GM23338 (cell line): ENCODE data around the gene NSD1. TPM values are rescaled to one million over a fixed set of nuclear protein-coding genes. Genes with fewer than 3 reads are reported as not detected.

Experiments
- ATAC-seq: fragments of 200-7000 bp; cut with Tn5 transposase; 3 replicates; pipeline ENCODE4 v1.9.1; 2020
- DNase-seq: peaks from one replicate; pipeline ENCODE4 v3.0.0-alpha.2; 2015; ENCODE audit warnings: low spot score
- H2AFZ ChIP-seq: fragments of 200-600 bp; sonication (generic); 2 replicates; pipeline ENCODE4 v1.8.0; 2016; ENCODE audit warnings: antibody characterized with exemption, mild to moderate bottlenecking, moderate library complexity
- H3F3A ChIP-seq: fragments of 200-600 bp; sonication (generic); replicated peaks from 2 replicates; pipeline ENCODE4 v1.8.0; 2017; ENCODE audit warnings: antibody characterized with exemption, mixed run types, low read depth
- H3K27ac ChIP-seq: fragments of 200-600 bp; sonication (generic); 2 replicates; pipeline ENCODE4 v1.6.1; 2016; ENCODE audit warnings: low read depth
- H3K27me3 ChIP-seq: fragments of 200-600 bp; sonication (generic); 2 replicates; pipeline ENCODE4 v1.8.0; 2016; ENCODE audit warnings: mild to moderate bottlenecking, mixed run types, moderate library complexity; ENCODE audit not compliant: insufficient read depth
- H3K36me3 ChIP-seq: fragments of 200-600 bp; sonication (generic); 2 replicates; pipeline ENCODE4 v1.8.0; 2016; ENCODE audit warnings: mild to moderate bottlenecking; ENCODE audit not compliant: insufficient read depth
- H3K4me1 ChIP-seq: fragments of 200-600 bp; sonication (generic); 2 replicates; pipeline ENCODE4 v1.8.0; 2016; ENCODE audit warnings: mild to moderate bottlenecking, moderate library complexity; ENCODE audit not compliant: insufficient read depth
- H3K4me2 ChIP-seq: fragments of 200-600 bp; sonication (generic); 2 replicates; pipeline ENCODE4 v1.7.1; 2017; ENCODE audit warnings: mixed run types
- H3K4me3 ChIP-seq: fragments of 200-600 bp; sonication (generic); 2 replicates; pipeline ENCODE4 v1.6.1; 2016; ENCODE audit warnings: mixed run types
- H3K79me2 ChIP-seq: fragments of 200-600 bp; sonication (generic); replicated peaks from 2 replicates; pipeline ENCODE4 v1.8.0; 2017; ENCODE audit warnings: mild to moderate bottlenecking; ENCODE audit not compliant: insufficient read depth
- H3K9me2 ChIP-seq: fragments of 200-600 bp; sonication (generic); 2 replicates; pipeline ENCODE4 v1.8.0; 2017; ENCODE audit not compliant: insufficient read depth
- H4K20me1 ChIP-seq: fragments of 200-600 bp; sonication (generic); replicated peaks from 2 replicates; pipeline ENCODE4 v1.8.0; 2017; ENCODE audit warnings: mild to moderate bottlenecking; ENCODE audit not compliant: insufficient read depth
- H3K27ac Mint-ChIP-seq: 2 replicates; pipeline ENCODE4 v1.8.0; 2020; ENCODE audit warnings: inconsistent platforms, mild to moderate bottlenecking, moderate library complexity, mixed read lengths
- H3K27me3 Mint-ChIP-seq: 3 replicates; pipeline ENCODE4 v1.8.0; 2022; ENCODE audit warnings: low read depth, mild to moderate bottlenecking, moderate library complexity, mixed read lengths, inconsistent platforms; ENCODE audit not compliant: insufficient read depth, poor library complexity
- H3K36me3 Mint-ChIP-seq: 3 replicates; pipeline ENCODE4 v1.8.0; 2021; ENCODE audit warnings: low read depth, mild to moderate bottlenecking, inconsistent platforms, moderate library complexity, mixed read lengths
- H3K4me1 Mint-ChIP-seq: 3 replicates; pipeline ENCODE4 v1.8.0; 2020; ENCODE audit warnings: mild to moderate bottlenecking, inconsistent platforms, mixed read lengths
- H3K4me3 Mint-ChIP-seq: 3 replicates; pipeline ENCODE4 v1.8.0; 2021; ENCODE audit warnings: moderate library complexity, mild to moderate bottlenecking, inconsistent platforms, mixed read lengths
- H3K9me3 Mint-ChIP-seq: 3 replicates; pipeline ENCODE4 v1.8.0; 2020; ENCODE audit warnings: moderate library complexity, mild to moderate bottlenecking, inconsistent platforms, mixed read lengths
- CREB1 ChIP-seq: fragments of 250-450 bp; sonication (Bioruptor Pico); IDR thresholded peaks from 2 replicates; pipeline ENCODE4 v1.5.0; 2020; ENCODE audit warnings: low read depth, mild to moderate bottlenecking, moderate library complexity
- EZH2 ChIP-seq: fragments of 200-600 bp; sonication (generic); IDR thresholded peaks from one replicate; pipeline ENCODE4 v1.8.0; 2017; ENCODE audit warnings: antibody characterized with exemption, mild to moderate bottlenecking, low read depth; ENCODE audit not compliant: unreplicated experiment
- EZH2phosphoT487 ChIP-seq: fragments of 200-600 bp; sonication (generic); IDR thresholded peaks from one replicate; pipeline ENCODE4 v1.8.1; 2018; ENCODE audit warnings: antibody characterized with exemption; ENCODE audit not compliant: unreplicated experiment
- JUNB ChIP-seq: IDR thresholded peaks from one replicate; pipeline ENCODE4 v1.6.1; 2016; ENCODE audit warnings: antibody characterized with exemption; ENCODE audit not compliant: unreplicated experiment
- NANOG ChIP-seq: IDR thresholded peaks from 2 replicates; pipeline ENCODE4 v1.6.1; 2016; ENCODE audit warnings: antibody characterized with exemption, borderline replicate concordance
- POLR2AphosphoS5 ChIP-seq: IDR thresholded peaks from 2 replicates; pipeline ENCODE4 v1.6.1; 2016; ENCODE audit warnings: antibody characterized with exemption, low read depth
- STAT1 ChIP-seq: IDR thresholded peaks from one replicate; pipeline ENCODE4 v1.6.1; 2016; ENCODE audit warnings: antibody characterized with exemption; ENCODE audit not compliant: unreplicated experiment
- ZNF114 ChIP-seq: fragments of 250-450 bp; sonication (Bioruptor Pico); IDR thresholded peaks from 2 replicates; pipeline ENCODE4 v1.5.0; 2020; ENCODE audit warnings: mild to moderate bottlenecking, moderate library complexity
- ZNF331 ChIP-seq: fragments of 250-450 bp; sonication (Bioruptor Pico); IDR thresholded peaks from 2 replicates; pipeline ENCODE4 v1.5.0; 2020; ENCODE audit warnings: low read depth, mild to moderate bottlenecking, moderate library complexity
- polyA plus RNA-seq: library from polyadenylated mRNA; unstranded; fragments of >200 nt; fragmentation: Nextera tagmentation; extraction: Ambion mirVana; gene quantifications from 2 replicates; pipeline ENCODE4 v1.2.1, GENCODE V29; 2016
- total RNA-seq: library from RNA; depleted of rRNA; stranded (reverse); fragments of >200 nt; shearing (Covaris generic); gene quantifications from 2 replicates; pipeline ENCODE4 v1.2.3, GENCODE V29; 2014
- TF ChIP-seq, protein P1 (sequence below): fragments of 250-450 bp; sonication (Bioruptor Pico); IDR thresholded peaks from 2 replicates; pipeline ENCODE4 v1.5.0; 2020; ENCODE audit warnings: mild to moderate bottlenecking, moderate library complexity
- TF ChIP-seq, protein P2 (sequence below): IDR thresholded peaks from one replicate; pipeline ENCODE4 v1.6.1; 2018; ENCODE audit warnings: antibody characterized with exemption; ENCODE audit not compliant: unreplicated experiment
- TF ChIP-seq, protein P3 (sequence below), 2 experiments: fragments of 200-600 bp in 1 of 2; sonication (generic) in 1 of 2; conservative IDR thresholded peaks; 2 replicates each; pipeline versions ENCODE4 v1.5.1 to v1.6.1; 2016 to 2017; ENCODE audit warnings: antibody characterized with exemption in 2 of 2, low read depth in 2 of 2, mild to moderate bottlenecking in 2 of 2, moderate library complexity in 1 of 2
- TF ChIP-seq, protein P4 (sequence below): IDR thresholded peaks from 2 replicates; pipeline ENCODE4 v1.6.1; 2016; ENCODE audit warnings: antibody characterized with exemption

NSD1 gene
- total and polyA plus RNA-seq, 2 experiments from 2014 or later: 96.4 to 106 TPM

DNA sequence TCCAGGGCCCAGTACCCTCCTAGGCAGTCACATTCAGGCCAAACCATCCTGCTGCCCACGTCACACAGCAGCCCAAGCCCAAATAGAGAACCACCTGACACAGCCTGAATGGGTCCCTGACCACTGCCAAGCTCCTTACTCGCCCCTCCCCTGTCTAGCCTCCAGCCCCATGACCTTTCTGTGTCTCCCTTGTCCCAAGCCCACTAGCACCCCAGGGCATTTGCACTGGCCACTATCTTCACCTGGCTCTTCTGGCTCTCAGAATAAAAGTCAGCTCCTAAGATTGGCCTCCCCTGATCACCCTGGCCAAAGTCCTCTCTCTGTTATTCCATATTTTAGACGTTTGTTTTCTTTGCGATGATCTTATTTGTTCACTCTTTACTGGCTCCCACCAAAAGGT lies 26.4 kb upstream of the NSD1 start:
- H4K20me1 ChIP-seq: no peaks in the 10 kb centered on the region
- H3F3A ChIP-seq: no peaks in the 10 kb centered on the region
- Mint-ChIP-seq H3K4me1 (peaks cover 13% of the 10 kb centered on the region; the same call in 2 of the 3 replicates), H3K4me3 (no peak overlapping the region), H3K27ac (no peak overlapping the region), H3K27me3 (peaks cover 11% of the 10 kb centered on the region), H3K36me3 (no peaks in the 10 kb centered on the region), H3K9me3 (no peaks in the 10 kb centered on the region)
- no peak overlapping the region for H3K4me3 ChIP-seq
- ATAC-seq (no peak), DNase-seq (no peak)
- no peak overlapping the region for H3K27ac ChIP-seq
- TF ChIP-seq, protein P1, sequence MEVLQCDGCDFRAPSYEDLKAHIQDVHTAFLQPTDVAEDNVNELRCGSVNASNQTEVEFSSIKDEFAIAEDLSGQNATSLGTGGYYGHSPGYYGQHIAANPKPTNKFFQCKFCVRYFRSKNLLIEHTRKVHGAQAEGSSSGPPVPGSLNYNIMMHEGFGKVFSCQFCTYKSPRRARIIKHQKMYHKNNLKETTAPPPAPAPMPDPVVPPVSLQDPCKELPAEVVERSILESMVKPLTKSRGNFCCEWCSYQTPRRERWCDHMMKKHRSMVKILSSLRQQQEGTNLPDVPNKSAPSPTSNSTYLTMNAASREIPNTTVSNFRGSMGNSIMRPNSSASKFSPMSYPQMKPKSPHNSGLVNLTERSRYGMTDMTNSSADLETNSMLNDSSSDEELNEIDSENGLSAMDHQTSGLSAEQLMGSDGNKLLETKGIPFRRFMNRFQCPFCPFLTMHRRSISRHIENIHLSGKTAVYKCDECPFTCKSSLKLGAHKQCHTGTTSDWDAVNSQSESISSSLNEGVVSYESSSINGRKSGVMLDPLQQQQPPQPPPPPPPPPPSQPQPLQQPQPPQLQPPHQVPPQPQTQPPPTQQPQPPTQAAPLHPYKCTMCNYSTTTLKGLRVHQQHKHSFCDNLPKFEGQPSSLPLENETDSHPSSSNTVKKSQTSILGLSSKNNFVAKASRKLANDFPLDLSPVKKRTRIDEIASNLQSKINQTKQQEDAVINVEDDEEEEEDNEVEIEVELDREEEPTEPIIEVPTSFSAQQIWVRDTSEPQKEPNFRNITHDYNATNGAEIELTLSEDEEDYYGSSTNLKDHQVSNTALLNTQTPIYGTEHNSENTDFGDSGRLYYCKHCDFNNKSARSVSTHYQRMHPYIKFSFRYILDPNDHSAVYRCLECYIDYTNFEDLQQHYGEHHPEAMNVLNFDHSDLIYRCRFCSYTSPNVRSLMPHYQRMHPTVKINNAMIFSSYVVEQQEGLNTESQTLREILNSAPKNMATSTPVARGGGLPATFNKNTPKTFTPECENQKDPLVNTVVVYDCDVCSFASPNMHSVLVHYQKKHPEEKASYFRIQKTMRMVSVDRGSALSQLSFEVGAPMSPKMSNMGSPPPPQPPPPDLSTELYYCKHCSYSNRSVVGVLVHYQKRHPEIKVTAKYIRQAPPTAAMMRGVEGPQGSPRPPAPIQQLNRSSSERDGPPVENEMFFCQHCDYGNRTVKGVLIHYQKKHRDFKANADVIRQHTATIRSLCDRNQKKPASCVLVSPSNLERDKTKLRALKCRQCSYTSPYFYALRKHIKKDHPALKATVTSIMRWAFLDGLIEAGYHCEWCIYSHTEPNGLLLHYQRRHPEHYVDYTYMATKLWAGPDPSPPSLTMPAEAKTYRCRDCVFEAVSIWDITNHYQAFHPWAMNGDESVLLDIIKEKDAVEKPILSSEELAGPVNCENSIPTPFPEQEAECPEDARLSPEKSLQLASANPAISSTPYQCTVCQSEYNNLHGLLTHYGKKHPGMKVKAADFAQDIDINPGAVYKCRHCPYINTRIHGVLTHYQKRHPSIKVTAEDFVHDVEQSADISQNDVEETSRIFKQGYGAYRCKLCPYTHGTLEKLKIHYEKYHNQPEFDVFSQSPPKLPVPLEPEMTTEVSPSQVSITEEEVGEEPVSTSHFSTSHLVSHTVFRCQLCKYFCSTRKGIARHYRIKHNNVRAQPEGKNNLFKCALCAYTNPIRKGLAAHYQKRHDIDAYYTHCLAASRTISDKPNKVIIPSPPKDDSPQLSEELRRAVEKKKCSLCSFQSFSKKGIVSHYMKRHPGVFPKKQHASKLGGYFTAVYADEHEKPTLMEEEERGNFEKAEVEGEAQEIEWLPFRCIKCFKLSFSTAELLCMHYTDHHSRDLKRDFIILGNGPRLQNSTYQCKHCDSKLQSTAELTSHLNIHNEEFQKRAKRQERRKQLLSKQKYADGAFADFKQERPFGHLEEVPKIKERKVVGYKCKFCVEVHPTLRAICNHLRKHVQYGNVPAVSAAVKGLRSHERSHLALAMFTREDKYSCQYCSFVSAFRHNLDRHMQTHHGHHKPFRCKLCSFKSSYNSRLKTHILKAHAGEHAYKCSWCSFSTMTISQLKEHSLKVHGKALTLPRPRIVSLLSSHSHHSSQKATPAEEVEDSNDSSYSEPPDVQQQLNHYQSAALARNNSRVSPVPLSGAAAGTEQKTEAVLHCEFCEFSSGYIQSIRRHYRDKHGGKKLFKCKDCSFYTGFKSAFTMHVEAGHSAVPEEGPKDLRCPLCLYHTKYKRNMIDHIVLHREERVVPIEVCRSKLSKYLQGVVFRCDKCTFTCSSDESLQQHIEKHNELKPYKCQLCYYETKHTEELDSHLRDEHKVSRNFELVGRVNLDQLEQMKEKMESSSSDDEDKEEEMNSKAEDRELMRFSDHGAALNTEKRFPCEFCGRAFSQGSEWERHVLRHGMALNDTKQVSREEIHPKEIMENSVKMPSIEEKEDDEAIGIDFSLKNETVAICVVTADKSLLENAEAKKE (CRISPR knock-in tag): no peak
- TF ChIP-seq, protein P2, sequence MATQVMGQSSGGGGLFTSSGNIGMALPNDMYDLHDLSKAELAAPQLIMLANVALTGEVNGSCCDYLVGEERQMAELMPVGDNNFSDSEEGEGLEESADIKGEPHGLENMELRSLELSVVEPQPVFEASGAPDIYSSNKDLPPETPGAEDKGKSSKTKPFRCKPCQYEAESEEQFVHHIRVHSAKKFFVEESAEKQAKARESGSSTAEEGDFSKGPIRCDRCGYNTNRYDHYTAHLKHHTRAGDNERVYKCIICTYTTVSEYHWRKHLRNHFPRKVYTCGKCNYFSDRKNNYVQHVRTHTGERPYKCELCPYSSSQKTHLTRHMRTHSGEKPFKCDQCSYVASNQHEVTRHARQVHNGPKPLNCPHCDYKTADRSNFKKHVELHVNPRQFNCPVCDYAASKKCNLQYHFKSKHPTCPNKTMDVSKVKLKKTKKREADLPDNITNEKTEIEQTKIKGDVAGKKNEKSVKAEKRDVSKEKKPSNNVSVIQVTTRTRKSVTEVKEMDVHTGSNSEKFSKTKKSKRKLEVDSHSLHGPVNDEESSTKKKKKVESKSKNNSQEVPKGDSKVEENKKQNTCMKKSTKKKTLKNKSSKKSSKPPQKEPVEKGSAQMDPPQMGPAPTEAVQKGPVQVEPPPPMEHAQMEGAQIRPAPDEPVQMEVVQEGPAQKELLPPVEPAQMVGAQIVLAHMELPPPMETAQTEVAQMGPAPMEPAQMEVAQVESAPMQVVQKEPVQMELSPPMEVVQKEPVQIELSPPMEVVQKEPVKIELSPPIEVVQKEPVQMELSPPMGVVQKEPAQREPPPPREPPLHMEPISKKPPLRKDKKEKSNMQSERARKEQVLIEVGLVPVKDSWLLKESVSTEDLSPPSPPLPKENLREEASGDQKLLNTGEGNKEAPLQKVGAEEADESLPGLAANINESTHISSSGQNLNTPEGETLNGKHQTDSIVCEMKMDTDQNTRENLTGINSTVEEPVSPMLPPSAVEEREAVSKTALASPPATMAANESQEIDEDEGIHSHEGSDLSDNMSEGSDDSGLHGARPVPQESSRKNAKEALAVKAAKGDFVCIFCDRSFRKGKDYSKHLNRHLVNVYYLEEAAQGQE: no peak
- TF ChIP-seq, protein P3, sequence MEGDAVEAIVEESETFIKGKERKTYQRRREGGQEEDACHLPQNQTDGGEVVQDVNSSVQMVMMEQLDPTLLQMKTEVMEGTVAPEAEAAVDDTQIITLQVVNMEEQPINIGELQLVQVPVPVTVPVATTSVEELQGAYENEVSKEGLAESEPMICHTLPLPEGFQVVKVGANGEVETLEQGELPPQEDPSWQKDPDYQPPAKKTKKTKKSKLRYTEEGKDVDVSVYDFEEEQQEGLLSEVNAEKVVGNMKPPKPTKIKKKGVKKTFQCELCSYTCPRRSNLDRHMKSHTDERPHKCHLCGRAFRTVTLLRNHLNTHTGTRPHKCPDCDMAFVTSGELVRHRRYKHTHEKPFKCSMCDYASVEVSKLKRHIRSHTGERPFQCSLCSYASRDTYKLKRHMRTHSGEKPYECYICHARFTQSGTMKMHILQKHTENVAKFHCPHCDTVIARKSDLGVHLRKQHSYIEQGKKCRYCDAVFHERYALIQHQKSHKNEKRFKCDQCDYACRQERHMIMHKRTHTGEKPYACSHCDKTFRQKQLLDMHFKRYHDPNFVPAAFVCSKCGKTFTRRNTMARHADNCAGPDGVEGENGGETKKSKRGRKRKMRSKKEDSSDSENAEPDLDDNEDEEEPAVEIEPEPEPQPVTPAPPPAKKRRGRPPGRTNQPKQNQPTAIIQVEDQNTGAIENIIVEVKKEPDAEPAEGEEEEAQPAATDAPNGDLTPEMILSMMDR (conservative IDR thresholded peaks at IDR 0.05; ENCODE audit: low read depth in 2 of 2): no peak
- TF ChIP-seq NANOG: no peak
- no peak for TF ChIP-seq EZH2phosphoT487
- no peak for TF ChIP-seq JUNB
- TF ChIP-seq EZH2: no peak
- TF ChIP-seq ZNF331 (CRISPR knock-in tag): no peak
- no peak for TF ChIP-seq CREB1 (CRISPR knock-in tag)
- TF ChIP-seq, protein P4, sequence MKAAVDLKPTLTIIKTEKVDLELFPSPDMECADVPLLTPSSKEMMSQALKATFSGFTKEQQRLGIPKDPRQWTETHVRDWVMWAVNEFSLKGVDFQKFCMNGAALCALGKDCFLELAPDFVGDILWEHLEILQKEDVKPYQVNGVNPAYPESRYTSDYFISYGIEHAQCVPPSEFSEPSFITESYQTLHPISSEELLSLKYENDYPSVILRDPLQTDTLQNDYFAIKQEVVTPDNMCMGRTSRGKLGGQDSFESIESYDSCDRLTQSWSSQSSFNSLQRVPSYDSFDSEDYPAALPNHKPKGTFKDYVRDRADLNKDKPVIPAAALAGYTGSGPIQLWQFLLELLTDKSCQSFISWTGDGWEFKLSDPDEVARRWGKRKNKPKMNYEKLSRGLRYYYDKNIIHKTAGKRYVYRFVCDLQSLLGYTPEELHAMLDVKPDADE: no peak
- no peak for TF ChIP-seq ZNF114 (CRISPR knock-in tag)
- TF ChIP-seq POLR2AphosphoS5: no peak
- TF ChIP-seq STAT1: no peak
- no peaks in the 10 kb centered on the region for H3K27me3 ChIP-seq
- H2AFZ ChIP-seq: no peak overlapping the region
- H3K4me2 ChIP-seq: no peak overlapping the region
- H3K36me3 ChIP-seq: no peaks in the 10 kb centered on the region
- H3K79me2 ChIP-seq: no peaks in the 10 kb centered on the region
- no peaks in the 10 kb centered on the region for H3K9me2 ChIP-seq
- 0 out of 2 replicates have a peak, but pooled peaks cover 6% of the 10 kb centered on the region for H3K4me1 ChIP-seq
